Measurements from ENCODE around the gene COP1. TPM values are rescaled to one million over a fixed set of nuclear protein-coding genes. Genes with fewer than 3 reads are reported as not detected.

Gene COP1
- total and polyA plus RNA-seq, 2 of the 8 experiments (the other 6 are each of a cell fraction or from before 2014, with no cell fraction given): 26.2 to 44.9 TPM

- no peak overlapping the region for H4K8ac ChIP-seq (ENCODE audit: extremely low read depth, insufficient read depth, low read length)
- H3K4me1 ChIP-seq (replicated peaks in 1 of 4; ENCODE audit: control insufficient read depth in 3 of 4, insufficient read depth in 4 of 4, low read length in 3 of 4): no peaks in the 10 kb centered on the region
- no peak overlapping the region for H2BK5ac ChIP-seq (ENCODE audit: low read depth, low read length)
- H3K4me2 ChIP-seq (ENCODE audit: insufficient read depth in 1 of 2, low read depth in 2 of 2, low read length in 2 of 2): no peak overlapping the region
- no peak overlapping the region for H3K56ac ChIP-seq (replicated peaks; ENCODE audit: insufficient read length, low read depth, low read length)
- H2BK12ac ChIP-seq (ENCODE audit: low read depth, low read length): no peak overlapping the region
- TF ChIP-seq ASH2L (IDR thresholded peaks at IDR 0.05; ENCODE audit: low read length) (no peak), RXRA (IDR thresholded peaks at IDR 0.05; ENCODE audit: insufficient read depth, low read depth, low read length) (no peak), CHD1 (IDR thresholded peaks at IDR 0.05; ENCODE audit: low read depth, low read length) (no peak), KDM1A (IDR thresholded peaks at IDR 0.05; ENCODE audit: borderline replicate concordance, low read length) (no peak), SAP30 (IDR thresholded peaks at IDR 0.05; ENCODE audit: insufficient read depth, insufficient replicate concordance, low read length) (no peak), BACH1 (IDR thresholded peaks at IDR 0.05; ENCODE audit: low read length) (no peak), RNF2 (IDR thresholded peaks at IDR 0.05; ENCODE audit: borderline replicate concordance, low read depth, low read length, missing control alignments, poor library complexity, severe bottlenecking) (no peak), CREB1 (IDR thresholded peaks at IDR 0.05) (no peak), EGR1 (IDR thresholded peaks at IDR 0.05; ENCODE audit: borderline replicate concordance, low read depth, low read length) (no peak), USF2 (IDR thresholded peaks at IDR 0.05; ENCODE audit: low read length) (no peak), KDM5A (IDR thresholded peaks at IDR 0.05; ENCODE audit: low read length) (no peak), TCF12 (IDR thresholded peaks at IDR 0.05; ENCODE audit: low read depth, low read length) (no peak), POLR2AphosphoS5 (IDR thresholded peaks at IDR 0.05; ENCODE audit: low read depth, low read length) (no peak), CEBPB (IDR thresholded peaks at IDR 0.05; ENCODE audit: low read depth, low read length) (no peak)
- no peaks in the 10 kb centered on the region for H3K9me3 ChIP-seq (ENCODE audit: insufficient read depth in 2 of 2, low read depth in 1 of 2, low read length in 1 of 2)
- H4K20me1 ChIP-seq (replicated peaks in 1 of 2; ENCODE audit: control insufficient read depth in 1 of 2, insufficient read depth in 2 of 2, low read length in 2 of 2): no peaks in the 10 kb centered on the region
- H3K79me1 ChIP-seq (ENCODE audit: low read depth, low read length): no peaks in the 10 kb centered on the region
- no peaks in the 10 kb centered on the region for H3K79me2 ChIP-seq (ENCODE audit: control insufficient read depth in 1 of 2, insufficient read depth in 2 of 2, low read length in 2 of 2)
- H3K27me3 ChIP-seq (replicated peaks in 1 of 4; ENCODE audit: control insufficient read depth in 3 of 4, extremely low read depth in 1 of 4, insufficient read depth in 3 of 4, low read length in 3 of 4): no peaks in the 10 kb centered on the region
- no peak overlapping the region for H3K4me3 ChIP-seq (ENCODE audit: extremely low read depth in 1 of 4, insufficient read depth in 2 of 4, low read depth in 3 of 4, low read length in 4 of 4)
- no peak for DNase-seq (ENCODE audit: low read depth in 1 of 2, low spot score in 2 of 2)
- H2AK5ac ChIP-seq (ENCODE audit: low read depth, low read length): no peak overlapping the region
- H2BK120ac ChIP-seq (replicated peaks; ENCODE audit: low read depth, low read length): no peak overlapping the region
- ChIA-PET CTCF (ENCODE audit: partially characterized antibody) (no interaction called here), POLR2A (ENCODE audit: partially characterized antibody) (no interaction called here)
- no peak overlapping the region for H3K23ac ChIP-seq (ENCODE audit: insufficient read length)
- no peak overlapping the region for H2AFZ ChIP-seq (ENCODE audit: low read length)
- H3K36me3 ChIP-seq (ENCODE audit: control insufficient read depth in 2 of 4, insufficient read depth in 4 of 4, low read length in 3 of 4): no peaks in the 10 kb centered on the region
- no peak overlapping the region for H2BK15ac ChIP-seq (ENCODE audit: low read length)
- no peaks in the 10 kb centered on the region for H3K23me2 ChIP-seq (ENCODE audit: low read depth, low read length)
- no peak overlapping the region for H3K9ac ChIP-seq (replicated peaks in 1 of 4; ENCODE audit: extremely low read depth in 1 of 4, low read depth in 3 of 4, low read length in 3 of 4)
- 71% methylated on average over 1 of the region's 2 CpGs; no CpG with 5 or more reads in 1 of the 2 experiments for WGBS, 2 experiments (ENCODE audit: extremely low coverage in 1 of 2, insufficient coverage in 1 of 2, insufficient read length in 1 of 2, insufficient replicate concordance in 2 of 2, low coverage in 1 of 2, low lambda C conversion rate in 2 of 2, missing lambda C conversion rate in 1 of 2)
- H3K14ac ChIP-seq (ENCODE audit: insufficient read length): no peak overlapping the region
- no peak overlapping the region for H3K4ac ChIP-seq (replicated peaks; ENCODE audit: insufficient read length, low read depth, low read length)
- H3K18ac ChIP-seq (ENCODE audit: extremely low read depth, low read length): no peak overlapping the region
- no peak overlapping the region for H4K5ac ChIP-seq (ENCODE audit: insufficient read length, low read depth, low read length)
- no peak overlapping the region for H3K27ac ChIP-seq (ENCODE audit: low read depth, low read length)
- no peak overlapping the region for H2BK20ac ChIP-seq (ENCODE audit: low read length)
- H4K91ac ChIP-seq (replicated peaks; ENCODE audit: insufficient read length, low read length): no peak overlapping the region
- no peak for FAIRE-seq
Measured at GRCh38 chr1:176058686-176059085, 148.4 kb downstream of the COP1 start.
